Stimulated activated CD8-positive, alpha-beta memory T cell treated with anti-CD3 and anti-CD28 coated beads, Interleukin-7, amount 100 ng/mL, for 1 hour (primary cell): ENCODE measurements around the gene GABPB1.

Source experiments
- DNase-seq, 2 donors: peaks; one replicate each; pipeline ENCODE4 v3.0.0-alpha.2; 2020; ENCODE audit warnings: low read depth in 2 of 2

GABPB1 gene

GRCh38 chr15:50278496-50278895, 76.5 kb downstream of the GABPB1 start:
- DNase-seq, result no peak

- no peak for DNase-seq
Observed at GRCh38 chr15:50277370-50277769, 77.6 kb downstream of the GABPB1 start.

- DNase-seq, result no peak
Observed at GRCh38 chr15:50275908-50276307, 79.1 kb downstream of the GABPB1 start.

- DNase-seq, result no peak
Observed at GRCh38 chr15:50275091-50275490, 79.9 kb downstream of the GABPB1 start.

GRCh38 chr15:50267577-50267976, 87.4 kb downstream of the GABPB1 start:
- DNase-seq, result no peak

GRCh38 chr15:50265620-50266019, 89.4 kb downstream of the GABPB1 start, which contains the start of gene HDC:
Gene HDC (minus strand): TSS chr15:50265726. CDS start chr15:50265623, 103 bp downstream.
- no peak for DNase-seq

- peak in 1 of 2 donors; percentile 13 for DNase-seq
Observed at GRCh38 chr15:50262533-50262932, 92.5 kb downstream of the GABPB1 start.

GRCh38 chr15:50261981-50262380, 93.0 kb downstream of the GABPB1 start:
- no peak for DNase-seq

- no peak for DNase-seq
Observed at GRCh38 chr15:50260969-50261496, 94.0 kb downstream of the GABPB1 start.

GRCh38 chr15:50259276-50259675, 95.7 kb downstream of the GABPB1 start:
- DNase-seq, result no peak

- DNase-seq, result no peak
Observed at GRCh38 chr15:50257924-50258323, 97.1 kb downstream of the GABPB1 start.

- DNase-seq, result no peak
Observed at GRCh38 chr15:50257332-50257731, 97.7 kb downstream of the GABPB1 start.

- DNase-seq, result no peak
Observed at GRCh38 chr15:50256188-50257041, 98.6 kb downstream of the GABPB1 start.

- no peak for DNase-seq
Observed at GRCh38 chr15:50252556-50252955, 102.4 kb downstream of the GABPB1 start.

- no peak for DNase-seq
Observed at GRCh38 chr15:50251638-50252182, 103.3 kb downstream of the GABPB1 start.

GRCh38 chr15:50250760-50251394, 104.1 kb downstream of the GABPB1 start:
- no peak for DNase-seq

- no peak for DNase-seq
Observed at GRCh38 chr15:50249704-50250103, 105.3 kb downstream of the GABPB1 start.

GRCh38 chr15:50248994-50249582, 105.9 kb downstream of the GABPB1 start:
- no peak for DNase-seq

- DNase-seq, result no peak
Observed at GRCh38 chr15:50247819-50248655, 107.0 kb downstream of the GABPB1 start.

- DNase-seq, result no peak
Observed at GRCh38 chr15:50246631-50247030, 108.4 kb downstream of the GABPB1 start.

- DNase-seq, result no peak
Observed at GRCh38 chr15:50244959-50245624, 109.9 kb downstream of the GABPB1 start.
